IPS-18c (cell line): Measurements from ENCODE around the gene LRRC49.

Experiments
- H3K4me3 ChIP-seq: 2 replicates; pipeline ENCODE4 v1.7.0; 2013; ENCODE audit warnings: low read depth, mild to moderate bottlenecking, low read length, moderate library complexity; ENCODE audit not compliant: insufficient read depth
- H3K9me3 ChIP-seq: one replicate; pipeline ENCODE4 v1.6.1; 2013; ENCODE audit warnings: mild to moderate bottlenecking, low read length, moderate library complexity; ENCODE audit not compliant: control insufficient read depth, insufficient read depth

The LRRC49 gene

GRCh38 chr15:71088155-71088554 is 195.5 kb downstream of the LRRC49 start:
- H3K4me3 ChIP-seq: no peak overlapping the region
- no peaks in the 10 kb centered on the region for H3K9me3 ChIP-seq

DNA sequence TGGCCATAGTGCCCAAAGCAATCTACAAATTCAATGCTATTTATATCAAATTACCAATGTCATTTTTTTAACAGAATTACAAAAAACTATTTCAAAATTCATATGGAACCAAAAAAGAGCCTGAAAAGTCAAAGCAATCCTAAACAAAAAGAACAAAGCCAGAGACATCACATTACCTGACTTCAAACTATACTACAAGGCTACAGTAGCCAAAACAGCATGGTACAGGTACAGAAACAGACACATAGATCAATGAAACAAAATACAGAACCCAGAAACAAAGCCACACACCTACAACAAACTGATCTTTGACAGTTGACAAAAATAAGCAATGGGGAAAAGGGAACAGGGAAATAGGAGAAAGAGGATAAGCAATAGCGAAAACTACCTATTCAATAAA is 196.1 kb downstream of the LRRC49 start:
- H3K9me3 ChIP-seq: no peaks in the 10 kb centered on the region
- no peak overlapping the region for H3K4me3 ChIP-seq

GRCh38 chr15:71089801-71090200 is 197.2 kb downstream of the LRRC49 start:
- no peaks in the 10 kb centered on the region for H3K9me3 ChIP-seq
- H3K4me3 ChIP-seq: no peak overlapping the region

- Histone ChIP-seq H3K9me3 (no peaks in the 10 kb centered on the region), H3K4me3 (no peak overlapping the region)
Measured at GRCh38 chr15:71091601-71092000, 199.0 kb downstream of the LRRC49 start.

DNA sequence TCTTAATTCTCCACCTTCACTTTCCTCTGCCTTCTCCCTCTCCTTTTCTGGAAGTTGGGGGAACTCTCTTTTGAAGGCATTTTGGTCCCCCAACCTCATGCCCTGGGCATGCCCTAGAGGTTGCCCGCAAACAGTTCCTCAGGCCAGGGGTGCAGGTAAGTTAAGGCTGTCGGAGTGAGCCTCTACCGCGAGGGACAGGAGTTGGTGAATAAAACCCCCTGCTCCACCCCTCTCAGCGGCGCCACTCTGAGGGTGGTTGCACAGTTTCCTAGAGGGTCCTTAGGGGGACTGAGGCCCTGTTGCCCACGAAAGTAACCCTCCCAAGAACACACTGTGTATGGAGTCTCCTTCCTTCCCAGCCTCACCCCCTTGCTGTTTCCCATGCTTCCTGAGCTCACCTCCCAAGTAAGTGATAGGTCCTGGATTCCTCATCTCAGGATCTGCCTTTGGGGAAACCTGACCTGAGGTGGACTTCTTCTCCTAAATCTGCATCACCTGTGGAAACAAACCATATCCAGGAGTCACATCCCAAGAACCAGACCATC is 199.5 kb downstream of the LRRC49 start:
- no peaks in the 10 kb centered on the region for H3K9me3 ChIP-seq
- H3K4me3 ChIP-seq: no peak overlapping the region

DNA sequence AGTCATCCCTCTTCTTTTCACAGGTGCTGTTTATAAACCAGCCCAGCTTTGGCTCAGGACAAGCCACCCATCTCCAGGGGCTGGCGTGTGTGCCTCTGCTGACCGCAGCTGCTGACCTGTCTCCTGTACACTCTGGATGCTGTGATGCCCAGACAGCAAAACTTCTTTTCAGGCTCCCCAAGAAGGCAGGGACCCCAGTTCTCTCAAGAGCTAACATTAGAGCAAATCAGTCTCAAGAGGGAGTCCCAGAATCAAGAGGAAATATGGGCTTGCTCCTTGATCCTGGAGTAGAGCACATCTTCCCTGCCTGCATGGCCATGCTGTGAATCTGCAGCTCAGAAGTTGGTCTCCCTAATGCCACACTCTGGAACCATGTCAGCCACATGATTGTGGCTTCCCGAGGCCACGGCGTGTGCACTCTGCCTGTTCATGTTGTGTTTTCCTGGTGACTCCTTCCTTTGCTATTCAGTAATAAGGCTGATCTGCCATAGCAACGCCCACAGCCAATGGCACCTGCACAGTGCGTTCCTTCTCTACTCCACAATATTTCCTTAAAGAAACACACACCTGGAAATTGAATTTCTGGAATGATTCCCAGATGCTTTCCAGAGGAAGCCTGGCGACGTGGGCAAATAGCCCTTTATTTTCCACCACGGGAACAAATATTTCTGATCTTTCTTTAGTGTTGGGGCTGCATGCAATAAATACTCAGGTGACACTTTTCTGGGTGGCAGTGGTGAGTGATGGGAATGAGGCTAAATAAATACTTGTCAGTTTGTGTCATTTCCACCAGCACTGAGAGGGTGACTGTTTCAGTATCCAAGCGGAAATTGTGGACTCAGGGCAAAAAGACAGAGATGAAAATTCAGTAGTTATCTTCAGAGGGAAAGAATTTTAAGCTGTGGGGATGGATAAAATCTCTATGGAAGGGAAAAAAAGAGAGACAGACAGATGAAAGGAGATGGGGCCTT is 200.7 kb downstream of the LRRC49 start:
- no peaks in the 10 kb centered on the region for H3K9me3 ChIP-seq
- no peak overlapping the region for H3K4me3 ChIP-seq

DNA sequence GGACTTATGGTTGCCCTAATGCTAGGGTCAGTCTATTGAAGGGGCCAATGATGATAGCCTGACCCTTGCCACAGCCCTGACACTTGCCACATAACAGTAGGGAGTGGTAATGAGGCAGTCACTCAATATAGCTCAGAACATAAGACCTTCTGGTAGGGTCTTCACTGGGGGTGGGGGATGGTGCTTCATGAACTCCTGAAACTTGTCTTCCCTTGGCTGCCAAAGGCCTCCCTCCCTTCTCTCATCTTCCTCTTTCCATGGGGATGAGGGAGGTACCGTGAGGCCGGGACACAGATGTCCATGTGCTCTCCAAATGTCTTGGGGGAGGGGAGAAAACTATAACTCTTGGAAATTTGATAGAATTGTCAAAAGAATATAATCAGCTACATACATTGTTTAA is 201.5 kb downstream of the LRRC49 start:
- Histone ChIP-seq H3K4me3 (no peak overlapping the region), H3K9me3 (no peaks in the 10 kb centered on the region)

- no peak overlapping the region for H3K4me3 ChIP-seq
- H3K9me3 ChIP-seq: no peaks in the 10 kb centered on the region
Measured at GRCh38 chr15:71096676-71097075, 204.1 kb downstream of the LRRC49 start.

DNA sequence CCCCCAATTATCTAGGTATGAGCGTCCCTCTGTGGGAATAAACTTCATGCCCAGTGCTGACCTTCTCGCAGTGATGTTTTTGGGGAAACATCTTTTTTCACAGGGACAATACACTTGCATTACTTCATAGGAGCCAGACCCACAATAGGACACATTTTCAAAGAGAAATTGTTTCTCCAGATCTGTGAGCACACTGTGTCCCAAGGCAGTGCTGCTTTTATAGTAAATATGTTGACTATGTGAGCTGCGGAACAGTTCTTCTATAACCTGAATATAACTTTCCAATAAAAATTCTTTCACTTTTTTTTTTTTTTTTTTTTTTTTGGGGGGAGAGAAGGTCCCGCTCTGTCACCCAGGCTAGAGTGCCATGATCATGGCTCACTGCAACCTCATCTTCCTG is 205.3 kb downstream of the LRRC49 start:
- Histone ChIP-seq H3K4me3 (no peak overlapping the region), H3K9me3 (no peaks in the 10 kb centered on the region)

DNA sequence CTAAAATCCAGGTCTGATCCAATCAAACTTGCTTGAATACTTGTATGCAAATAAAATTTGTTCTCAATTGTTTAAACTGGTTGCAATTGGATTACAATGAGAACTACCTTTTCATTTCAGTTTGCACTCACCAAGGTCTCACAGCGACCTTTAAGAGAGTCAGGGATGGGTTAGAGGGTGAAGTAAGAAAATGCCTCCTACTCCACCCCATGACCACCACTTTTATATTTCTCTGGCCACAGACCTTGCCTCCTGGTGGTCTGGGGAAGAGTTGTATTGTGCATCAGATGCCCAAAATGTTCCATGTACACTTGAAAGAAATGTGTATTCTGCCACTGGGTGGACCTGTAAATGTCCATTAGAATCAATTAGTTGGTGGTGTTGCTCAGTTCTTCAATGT is 206.3 kb downstream of the LRRC49 start:
- Histone ChIP-seq H3K9me3 (no peaks in the 10 kb centered on the region), H3K4me3 (no peak overlapping the region)
